GM18858 (cell line): ENCODE results near the gene MCTP1.
"Not testable (repeated sequence)": the region's sequence is repeated elsewhere in the genome, so short reads cannot be mapped to it uniquely, and the experiment has no call there.

ENCODE experiments used
- ATAC-seq: cut with Tn5 transposase; IDR thresholded peaks from one replicate; pipeline ENCODE4 v1.9.1; 2021; ENCODE audit not compliant: unreplicated experiment

MCTP1 gene

GRCh38 chr5:94833851-94834250 lies 451.0 kb downstream of the MCTP1 start:
- ATAC-seq: no peak

- no peak for ATAC-seq
Observed at GRCh38 chr5:94832685-94833084, 452.2 kb downstream of the MCTP1 start.

GRCh38 chr5:94830520-94830919 lies 454.4 kb downstream of the MCTP1 start:
- ATAC-seq: peak; percentile 60

GRCh38 chr5:94828222-94828621 lies 456.7 kb downstream of the MCTP1 start:
- not testable (repeated sequence) for ATAC-seq

- ATAC-seq: no peak
Observed at GRCh38 chr5:94820488-94820887, 464.4 kb downstream of the MCTP1 start.

GRCh38 chr5:94818904-94819303 lies 466.0 kb downstream of the MCTP1 start:
- no peak for ATAC-seq

GRCh38 chr5:94815313-94816039 lies 469.4 kb downstream of the MCTP1 start:
- ATAC-seq: no peak

- no peak for ATAC-seq
Observed at GRCh38 chr5:94812232-94812631, 472.7 kb downstream of the MCTP1 start.

GRCh38 chr5:94811331-94811730 lies 473.6 kb downstream of the MCTP1 start:
- ATAC-seq: no peak

GRCh38 chr5:94810877-94811276 lies 474.0 kb downstream of the MCTP1 start:
- no peak for ATAC-seq

GRCh38 chr5:94810281-94810680 lies 474.6 kb downstream of the MCTP1 start:
- no peak for ATAC-seq

- ATAC-seq: no peak
Observed at GRCh38 chr5:94808497-94808896, 476.4 kb downstream of the MCTP1 start.

GRCh38 chr5:94807985-94808384 lies 476.9 kb downstream of the MCTP1 start:
- no peak for ATAC-seq

GRCh38 chr5:94802450-94802849 lies 482.4 kb downstream of the MCTP1 start:
- no peak for ATAC-seq

GRCh38 chr5:94796586-94796985 lies 488.3 kb downstream of the MCTP1 start:
- no peak for ATAC-seq

- peak; percentile 24 for ATAC-seq
Observed at GRCh38 chr5:94793816-94794198, 491.1 kb downstream of the MCTP1 start.

GRCh38 chr5:94793113-94793815 lies 491.6 kb downstream of the MCTP1 start:
- ATAC-seq: peak; percentile 100

- ATAC-seq: no peak
Observed at GRCh38 chr5:94791829-94792228, 493.1 kb downstream of the MCTP1 start.

- ATAC-seq: no peak
Observed at GRCh38 chr5:94788527-94788926, 496.4 kb downstream of the MCTP1 start.

GRCh38 chr5:94784536-94785505 lies 500.1 kb downstream of the MCTP1 start:
- no peak for ATAC-seq

GRCh38 chr5:94782383-94782782 lies 502.5 kb downstream of the MCTP1 start:
- no peak for ATAC-seq
